ENCODE results near the gene REEP1. TPM values are rescaled to one million over a fixed set of nuclear protein-coding genes. Genes with fewer than 3 reads are reported as not detected.

The REEP1 gene
- total and polyA plus RNA-seq, 2 experiments from 2014 or later, result 21.5 to 26.5 TPM

DNA sequence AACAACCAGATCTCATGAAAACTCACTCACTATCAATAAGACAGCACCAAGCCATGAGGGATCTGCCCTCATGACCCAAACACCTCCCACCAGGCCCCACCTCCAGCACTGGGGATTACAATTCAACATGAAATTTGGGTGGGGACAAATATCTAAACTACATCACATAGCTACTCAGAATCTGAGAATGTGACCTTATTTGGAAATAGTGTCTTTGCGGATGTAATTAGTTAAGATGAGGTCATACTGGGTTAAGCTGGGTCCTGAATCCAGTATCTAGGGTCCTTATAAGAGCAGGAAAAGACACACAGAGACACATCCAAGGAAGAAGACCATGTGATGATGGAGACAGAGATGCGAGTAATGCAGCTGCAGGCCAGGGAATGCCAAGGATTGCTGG lies 27.5 kb upstream of the REEP1 start:
- no peaks in the 10 kb centered on the region for H3K9me2 ChIP-seq (replicated peaks; ENCODE audit: insufficient read depth)
- no peak overlapping the region for H3K4me2 ChIP-seq
- no peaks in the 10 kb centered on the region for H3K36me3 ChIP-seq (replicated peaks; ENCODE audit: insufficient read depth, low read depth)
- H3K9me3 ChIP-seq (ENCODE audit: low read depth), result no peaks in the 10 kb centered on the region
- no peaks in the 10 kb centered on the region for H3K79me2 ChIP-seq
- H4K20me1 ChIP-seq (ENCODE audit: insufficient read depth, poor library complexity, severe bottlenecking), result no peaks in the 10 kb centered on the region
- H3K27ac ChIP-seq, result no peak overlapping the region
- H3K4me1 ChIP-seq (ENCODE audit: insufficient read depth), result peaks cover 5% of the 10 kb centered on the region
- TF ChIP-seq EZH2 (IDR thresholded peaks at IDR 0.05; ENCODE audit: borderline replicate concordance) (no peak), CTCF (IDR thresholded peaks at IDR 0.05; ENCODE audit: poor library complexity) (no peak), EZH2phosphoT487 (IDR thresholded peaks at IDR 0.05; ENCODE audit: low read depth, severe bottlenecking, unreplicated experiment) (no peak)
- no peak overlapping the region for H3K4me3 ChIP-seq
- WGBS (ENCODE audit: low lambda C conversion rate, missing lambda C conversion rate), result 97% methylated on average over 2 of the region's 2 CpGs
- H3K27me3 ChIP-seq, result no peaks in the 10 kb centered on the region
- DNase-seq (ENCODE audit: low spot score), result no peak
- H2AFZ ChIP-seq, result no peak overlapping the region

DNA sequence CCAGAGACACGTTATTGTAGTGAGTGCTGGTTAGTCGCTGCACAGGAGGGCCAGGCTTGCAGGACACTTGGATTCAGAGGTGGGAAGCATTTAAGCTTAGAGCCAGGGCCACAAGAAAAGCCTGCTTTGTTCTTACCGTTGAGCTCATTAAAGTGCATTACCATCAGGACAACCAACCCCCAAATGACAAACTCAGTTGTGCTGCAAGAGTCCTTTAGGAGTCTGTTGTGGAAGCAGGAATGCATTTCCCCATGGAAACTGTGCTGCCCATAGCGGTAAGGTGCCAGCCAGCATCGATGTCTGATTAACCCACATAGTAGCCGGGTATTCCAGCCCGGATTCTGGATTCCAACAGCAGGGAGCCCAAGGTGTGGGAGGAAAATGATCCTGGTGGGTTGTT lies 23.4 kb upstream of the REEP1 start:
- Histone ChIP-seq H3K9me3 (ENCODE audit: low read depth) (no peaks in the 10 kb centered on the region), H3K27ac (no peak overlapping the region), H2AFZ (peak overlapping the region; percentile 8), H4K20me1 (ENCODE audit: insufficient read depth, poor library complexity, severe bottlenecking) (no peaks in the 10 kb centered on the region), H3K4me2 (no peak overlapping the region), H3K4me1 (ENCODE audit: insufficient read depth) (peaks cover 5% of the 10 kb centered on the region), H3K27me3 (no peaks in the 10 kb centered on the region), H3K36me3 (replicated peaks; ENCODE audit: insufficient read depth, low read depth) (no peaks in the 10 kb centered on the region), H3K4me3 (no peak overlapping the region), H3K9me2 (replicated peaks; ENCODE audit: insufficient read depth) (no peaks in the 10 kb centered on the region), H3K79me2 (no peaks in the 10 kb centered on the region)
- 46% methylated on average over 7 of the region's 7 CpGs for WGBS (ENCODE audit: low lambda C conversion rate, missing lambda C conversion rate)
- no peak for TF ChIP-seq CTCF (IDR thresholded peaks at IDR 0.05; ENCODE audit: poor library complexity)
- TF ChIP-seq EZH2 (IDR thresholded peaks at IDR 0.05; ENCODE audit: borderline replicate concordance), result no peak
- TF ChIP-seq EZH2phosphoT487 (IDR thresholded peaks at IDR 0.05; ENCODE audit: low read depth, severe bottlenecking, unreplicated experiment), result no peak
- DNase-seq (ENCODE audit: low spot score), result no peak

- no peak for DNase-seq (ENCODE audit: low spot score)
- Histone ChIP-seq H2AFZ (no peak overlapping the region), H3K9me3 (ENCODE audit: low read depth) (no peaks in the 10 kb centered on the region), H3K79me2 (no peaks in the 10 kb centered on the region), H3K27ac (no peak overlapping the region), H3K36me3 (replicated peaks; ENCODE audit: insufficient read depth, low read depth) (no peaks in the 10 kb centered on the region), H4K20me1 (ENCODE audit: insufficient read depth, poor library complexity, severe bottlenecking) (no peaks in the 10 kb centered on the region), H3K4me3 (no peak overlapping the region), H3K4me2 (no peak overlapping the region), H3K9me2 (replicated peaks; ENCODE audit: insufficient read depth) (no peaks in the 10 kb centered on the region), H3K4me1 (ENCODE audit: insufficient read depth) (peaks cover 5% of the 10 kb centered on the region), H3K27me3 (no peaks in the 10 kb centered on the region)
- WGBS (ENCODE audit: low lambda C conversion rate, missing lambda C conversion rate), result 94% methylated on average over 3 of the region's 3 CpGs
- no peak for TF ChIP-seq CTCF (IDR thresholded peaks at IDR 0.05; ENCODE audit: poor library complexity)
- no peak for TF ChIP-seq EZH2 (IDR thresholded peaks at IDR 0.05; ENCODE audit: borderline replicate concordance)
- TF ChIP-seq EZH2phosphoT487 (IDR thresholded peaks at IDR 0.05; ENCODE audit: low read depth, severe bottlenecking, unreplicated experiment), result no peak
Measured at GRCh38 chr2:86358957-86359356, 21.5 kb upstream of the REEP1 start.

All from hepatocyte (in vitro differentiated cells).